ENCODE results near the gene PGPEP1. TPM values are rescaled to one million over a fixed set of nuclear protein-coding genes. Genes with fewer than 3 reads are reported as not detected.

PGPEP1 gene
- total and polyA plus RNA-seq, 3 donors from 2014 or later: 10.8 to 16.2 (median 12.4) TPM

DNA sequence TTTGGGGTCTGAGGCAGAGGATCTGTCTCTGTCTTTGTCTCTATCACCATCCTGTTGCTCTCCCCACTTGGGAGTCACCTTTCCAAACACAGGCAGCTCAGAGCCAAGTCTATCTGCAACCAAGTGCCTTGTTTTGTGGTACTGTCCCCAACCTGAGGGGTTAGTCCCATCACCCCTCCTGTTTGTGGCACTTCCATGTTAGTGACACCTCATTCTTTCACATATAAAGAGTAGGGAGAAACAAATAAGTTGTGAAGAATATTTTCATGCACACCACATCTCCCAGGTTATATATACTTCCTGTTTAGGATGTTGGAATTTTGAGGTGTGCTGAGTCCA is 49.3 kb downstream of the PGPEP1 start:
- H3K27ac ChIP-seq: no peak overlapping the region
- no peak for TF ChIP-seq POLR2A (IDR thresholded peaks at IDR 0.05)
- TF ChIP-seq, protein P1, sequence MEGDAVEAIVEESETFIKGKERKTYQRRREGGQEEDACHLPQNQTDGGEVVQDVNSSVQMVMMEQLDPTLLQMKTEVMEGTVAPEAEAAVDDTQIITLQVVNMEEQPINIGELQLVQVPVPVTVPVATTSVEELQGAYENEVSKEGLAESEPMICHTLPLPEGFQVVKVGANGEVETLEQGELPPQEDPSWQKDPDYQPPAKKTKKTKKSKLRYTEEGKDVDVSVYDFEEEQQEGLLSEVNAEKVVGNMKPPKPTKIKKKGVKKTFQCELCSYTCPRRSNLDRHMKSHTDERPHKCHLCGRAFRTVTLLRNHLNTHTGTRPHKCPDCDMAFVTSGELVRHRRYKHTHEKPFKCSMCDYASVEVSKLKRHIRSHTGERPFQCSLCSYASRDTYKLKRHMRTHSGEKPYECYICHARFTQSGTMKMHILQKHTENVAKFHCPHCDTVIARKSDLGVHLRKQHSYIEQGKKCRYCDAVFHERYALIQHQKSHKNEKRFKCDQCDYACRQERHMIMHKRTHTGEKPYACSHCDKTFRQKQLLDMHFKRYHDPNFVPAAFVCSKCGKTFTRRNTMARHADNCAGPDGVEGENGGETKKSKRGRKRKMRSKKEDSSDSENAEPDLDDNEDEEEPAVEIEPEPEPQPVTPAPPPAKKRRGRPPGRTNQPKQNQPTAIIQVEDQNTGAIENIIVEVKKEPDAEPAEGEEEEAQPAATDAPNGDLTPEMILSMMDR (IDR thresholded peaks at IDR 0.05): no peak
- H3K36me3 ChIP-seq (ENCODE audit: low read depth, missing control alignments): no peaks in the 10 kb centered on the region
- no peaks in the 10 kb centered on the region for H3K27me3 ChIP-seq
- no peak overlapping the region for H3K4me3 ChIP-seq
- peaks cover 14% of the 10 kb centered on the region for H3K4me1 ChIP-seq
- no peaks in the 10 kb centered on the region for H3K9me3 ChIP-seq
- DNase-seq: no peak
- intact Hi-C loops (cut with DNase I; ENCODE audit: low total_unique reads): no loop called here

DNA sequence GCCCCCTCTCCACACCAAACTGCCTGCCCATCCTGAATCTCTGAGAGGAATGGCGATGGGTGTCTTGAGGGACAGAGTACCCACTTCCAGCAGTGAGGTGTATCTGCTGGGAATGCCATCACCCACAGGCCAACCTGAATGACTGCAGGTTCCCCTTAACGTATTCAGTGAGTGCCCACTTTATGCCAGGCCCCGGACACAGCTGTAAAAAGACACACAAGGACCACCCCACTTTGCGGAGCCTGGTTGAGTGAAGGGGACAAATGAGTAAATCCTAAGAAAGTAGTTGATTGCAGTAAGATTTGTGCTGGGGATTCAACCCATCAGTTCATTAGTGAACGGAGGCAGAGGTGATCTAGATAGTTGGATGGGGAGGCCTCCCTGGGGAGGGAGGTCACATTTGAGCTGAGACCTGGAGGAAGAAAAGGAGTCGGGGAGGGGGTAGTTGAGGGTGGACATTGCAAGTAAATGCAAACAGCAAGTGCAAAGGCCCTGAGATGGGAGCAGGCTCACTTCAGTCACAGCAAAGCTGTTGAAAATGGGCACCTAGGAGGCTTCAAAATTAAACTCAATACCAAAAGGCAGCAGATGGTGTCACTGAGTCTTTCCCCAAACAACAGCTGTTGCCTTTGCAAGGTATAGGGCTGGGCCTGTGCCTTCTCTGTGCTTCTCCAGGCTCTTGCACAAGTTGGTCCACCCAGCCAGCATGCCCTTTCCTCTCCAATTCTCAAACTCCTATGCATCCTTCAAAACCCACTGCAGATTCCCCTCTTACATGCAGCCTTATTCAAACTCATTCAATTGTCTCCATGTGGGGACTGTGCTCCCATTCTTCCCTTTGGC is 49.9 kb downstream of the PGPEP1 start:
- no peaks in the 10 kb centered on the region for H3K27me3 ChIP-seq
- TF ChIP-seq, protein P1 (IDR thresholded peaks at IDR 0.05): no peak
- no peak for TF ChIP-seq POLR2A (IDR thresholded peaks at IDR 0.05)
- 86 to 96% methylated on average over 5 to 6 of the region's 6 CpGs for WGBS, 2 donors
- H3K9me3 ChIP-seq: no peaks in the 10 kb centered on the region
- no peak for DNase-seq
- H3K36me3 ChIP-seq (ENCODE audit: low read depth, missing control alignments): no peaks in the 10 kb centered on the region
- no peak overlapping the region for H3K27ac ChIP-seq
- peaks cover 14% of the 10 kb centered on the region for H3K4me1 ChIP-seq
- H3K4me3 ChIP-seq: no peak overlapping the region
- intact Hi-C loops (cut with DNase I; ENCODE audit: low total_unique reads): no loop called here

DNA sequence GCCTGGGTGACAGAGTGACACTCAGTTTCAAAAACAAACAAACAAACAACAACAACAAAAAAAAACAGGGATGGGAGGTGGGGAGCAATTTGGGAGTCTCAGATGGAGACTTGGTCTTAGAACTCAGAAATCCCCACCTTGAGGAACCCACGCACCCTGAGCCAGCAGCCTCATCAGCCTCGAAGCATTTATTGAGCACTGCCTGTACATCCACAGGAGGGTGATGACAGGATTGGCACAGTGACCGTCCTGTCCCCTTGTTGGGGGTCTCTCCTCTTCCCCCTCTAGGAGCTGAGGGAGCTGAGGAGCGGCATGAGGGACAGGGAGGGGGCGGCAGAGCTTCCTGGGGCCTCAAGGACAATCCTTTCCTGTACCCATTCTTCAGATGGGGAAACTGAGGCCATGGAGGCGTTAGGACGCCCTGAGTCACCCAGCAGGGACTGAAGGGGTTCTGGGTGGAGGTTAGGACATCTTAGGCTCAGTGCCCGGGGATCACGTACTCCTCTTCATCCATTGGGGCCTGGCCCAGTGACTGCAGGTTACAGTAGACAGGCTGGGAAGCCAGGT is 51.2 kb downstream of the PGPEP1 start:
- TF ChIP-seq, protein P1 (IDR thresholded peaks at IDR 0.05): no peak
- no peak for TF ChIP-seq POLR2A (IDR thresholded peaks at IDR 0.05)
- no peak overlapping the region for H3K4me3 ChIP-seq
- WGBS, 2 donors: 84 to 86% methylated on average over 9 of the region's 9 CpGs
- no peak overlapping the region for H3K27ac ChIP-seq
- intact Hi-C loops (cut with DNase I; ENCODE audit: low total_unique reads): no loop called here
- no peaks in the 10 kb centered on the region for H3K27me3 ChIP-seq
- H3K9me3 ChIP-seq: no peaks in the 10 kb centered on the region
- H3K36me3 ChIP-seq (ENCODE audit: low read depth, missing control alignments): no peaks in the 10 kb centered on the region
- peaks cover 11% of the 10 kb centered on the region for H3K4me1 ChIP-seq
- DNase-seq: no peak

DNA sequence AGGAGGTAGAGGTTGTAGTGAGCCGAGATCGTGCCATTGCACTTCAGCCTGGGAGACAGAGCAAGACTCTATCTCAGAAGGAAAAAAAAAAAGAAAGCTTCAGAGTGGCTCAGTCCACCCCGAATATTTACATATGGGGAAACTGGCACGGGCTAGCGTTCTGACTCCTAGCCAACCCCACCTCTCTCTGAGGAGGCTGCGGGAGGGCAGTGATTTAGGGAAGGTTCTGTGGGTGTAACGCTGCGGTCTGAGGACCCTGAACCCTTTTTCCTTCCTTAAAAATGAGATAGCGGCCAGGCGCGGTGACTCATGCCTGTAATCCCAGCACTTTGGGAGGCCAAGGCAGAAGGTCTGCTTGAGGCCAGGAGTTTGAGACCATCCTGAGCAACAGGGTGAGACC is 52.0 kb downstream of the PGPEP1 start:
- intact Hi-C loops (cut with DNase I; ENCODE audit: low total_unique reads): no loop called here
- WGBS, 2 donors: 79 to 88% methylated on average over 11 of the region's 11 CpGs
- peak; percentile 57 for DNase-seq

More for the DNA sequence above, 52.0 kb downstream of the PGPEP1 start:
- no peak for TF ChIP-seq POLR2A (IDR thresholded peaks at IDR 0.05)
- TF ChIP-seq, protein P1 (IDR thresholded peaks at IDR 0.05): no peak
- Histone ChIP-seq H3K36me3 (ENCODE audit: low read depth, missing control alignments) (no peaks in the 10 kb centered on the region), H3K4me3 (no peak overlapping the region), H3K27me3 (no peaks in the 10 kb centered on the region), H3K4me1 (peaks cover 20% of the 10 kb centered on the region), H3K27ac (no peak overlapping the region), H3K9me3 (no peaks in the 10 kb centered on the region)

Data from testis (tissue), 3 donors.